K562 (cell line): ENCODE results near the gene DUS1L. TPM values are rescaled to one million over a fixed set of nuclear protein-coding genes. Genes with fewer than 3 reads are reported as not detected.

ENCODE experiments used
- CHD2 ChIP-seq: IDR thresholded peaks from 2 replicates; pipeline ENCODE4 v1.6.1; 2011; ENCODE audit warnings: low read depth, low read length
- CHD4 ChIP-seq: fragments of 200-600 bp; sonication (generic); IDR thresholded peaks from 3 replicates; pipeline ENCODE4 v1.6.1; 2012; ENCODE audit warnings: low read depth, mild to moderate bottlenecking, mixed read lengths, low read length, inconsistent platforms; ENCODE audit not compliant: insufficient read depth, insufficient replicate concordance, poor library complexity, severe bottlenecking
- E2F3 ChIP-seq: fragments of 250-450 bp; sonication (Bioruptor Pico); IDR thresholded peaks from 2 replicates; pipeline ENCODE4 v1.4.0; 2020; ENCODE audit warnings: mild to moderate bottlenecking
- ETS1 ChIP-seq: conservative IDR thresholded peaks from 2 replicates; pipeline ENCODE4 v1.6.1; 2011; ENCODE audit warnings: low read depth, mild to moderate bottlenecking, low read length; ENCODE audit not compliant: control insufficient read depth
- ILK ChIP-seq: fragments of 450-650 bp; IDR thresholded peaks from 2 replicates; pipeline ENCODE4 v1.6.1; 2016; ENCODE audit warnings: missing genetic modification characterization, low read depth, mild to moderate bottlenecking, missing compliant biosample characterization, moderate library complexity, borderline replicate concordance
- PCBP1 ChIP-seq: fragments of 200-400 bp; formaldehyde crosslinking; IDR thresholded peaks from 2 replicates; pipeline ENCODE4 v1.6.1; 2018; ENCODE audit warnings: mild to moderate bottlenecking, low read depth, low read length; ENCODE audit not compliant: poor library complexity, severe bottlenecking
- TBP ChIP-seq: optimal IDR thresholded peaks from 2 replicates; pipeline ENCODE3; 2011; ENCODE audit warnings: low read depth, low read length, improper control_type of control experiment
- ZBTB43 ChIP-seq: sonication (generic); formaldehyde crosslinking; IDR thresholded peaks from 2 replicates; pipeline ENCODE4 v1.8.0; 2023; ENCODE audit warnings: mild to moderate bottlenecking, missing genetic modification reagents
- ZNF165 ChIP-seq: fragments of 250-450 bp; sonication (Bioruptor Pico); IDR thresholded peaks from 2 replicates; pipeline ENCODE4 v1.4.0; 2020; ENCODE audit warnings: borderline replicate concordance
- ZNF3 ChIP-seq: fragments of 250-450 bp; sonication (Bioruptor Pico); IDR thresholded peaks from 2 replicates; pipeline ENCODE4 v1.5.0; 2021; ENCODE audit warnings: mild to moderate bottlenecking, moderate library complexity
- ZNF76 ChIP-seq: fragments of 250-450 bp; sonication (Bioruptor Pico); IDR thresholded peaks from 2 replicates; pipeline ENCODE4 v1.4.0; 2020; ENCODE audit warnings: mild to moderate bottlenecking, moderate library complexity, borderline replicate concordance
- ZNF766 ChIP-seq: fragments of 200-800 bp; sonication (Bioruptor generic); conservative IDR thresholded peaks from 2 replicates; pipeline ENCODE4 v1.6.1; 2016; ENCODE audit warnings: missing genetic modification characterization, missing compliant biosample characterization
- ZNF785 ChIP-seq: fragments of 250-450 bp; sonication (Bioruptor Pico); IDR thresholded peaks from 2 replicates; pipeline ENCODE4 v1.4.0; 2020; ENCODE audit warnings: mild to moderate bottlenecking
- polyA plus RNA-seq, 8 experiments: library from polyadenylated mRNA; depleted of rRNA in 4 of 8; stranded (reverse) in 5 of 8; unstranded in 3 of 8; fragments of >200 nt; fragmentation: Nextera tagmentation in 2 of 8; fragmentation: Illumina TruSeq in 1 of 8; extraction: Ambion mirVana in 2 of 8; extraction: Trizol in 1 of 8; gene quantifications; 2 replicates each; pipeline versions ENCODE4 v1.2.1 to v1.2.3, GENCODE V29; 2011 to 2014; ENCODE audit warnings: inconsistent platforms in 1 of 8, missing spikeins in 1 of 8
- total RNA-seq, 7 experiments: library from RNA; depleted of rRNA in 6 of 7; stranded (reverse); fragments of >200 nt in 6 of 7; fragmentation: Illumina TruSeq in 2 of 7; extraction: Trizol in 2 of 7; gene quantifications; 2 replicates each; pipeline versions ENCODE4 v1.2.1 to v1.2.3, GENCODE V29; 2011 to 2021; ENCODE audit warnings: low replicate concordance in 1 of 7
- TF ChIP-seq, protein P1 (sequence below): sonication (generic); formaldehyde crosslinking; IDR thresholded peaks from 2 replicates; pipeline ENCODE4 v1.8.1; 2023; ENCODE audit warnings: mild to moderate bottlenecking, missing genetic modification reagents
- TF ChIP-seq, protein P2 (sequence below): fragments of 250-450 bp; sonication (Bioruptor Pico); IDR thresholded peaks from 2 replicates; pipeline ENCODE4 v1.9.0; 2021; ENCODE audit warnings: mild to moderate bottlenecking
- TF ChIP-seq, protein P3 (sequence below): IDR thresholded peaks from 2 replicates; pipeline ENCODE4 v1.6.1; 2011; ENCODE audit not compliant: insufficient read length; ENCODE audit errors: extremely low read depth
- TF ChIP-seq, protein P4 (sequence below): fragments of 250-450 bp; sonication (Bioruptor Pico); IDR thresholded peaks from 2 replicates; pipeline ENCODE4 v1.5.0; 2021

The DUS1L gene
- total and polyA plus RNA-seq, 9 of the 15 experiments (the other 6 are each of a cell fraction or from before 2014, with no cell fraction given) = 7.8 to 210 (median 83.9) TPM

DNA sequence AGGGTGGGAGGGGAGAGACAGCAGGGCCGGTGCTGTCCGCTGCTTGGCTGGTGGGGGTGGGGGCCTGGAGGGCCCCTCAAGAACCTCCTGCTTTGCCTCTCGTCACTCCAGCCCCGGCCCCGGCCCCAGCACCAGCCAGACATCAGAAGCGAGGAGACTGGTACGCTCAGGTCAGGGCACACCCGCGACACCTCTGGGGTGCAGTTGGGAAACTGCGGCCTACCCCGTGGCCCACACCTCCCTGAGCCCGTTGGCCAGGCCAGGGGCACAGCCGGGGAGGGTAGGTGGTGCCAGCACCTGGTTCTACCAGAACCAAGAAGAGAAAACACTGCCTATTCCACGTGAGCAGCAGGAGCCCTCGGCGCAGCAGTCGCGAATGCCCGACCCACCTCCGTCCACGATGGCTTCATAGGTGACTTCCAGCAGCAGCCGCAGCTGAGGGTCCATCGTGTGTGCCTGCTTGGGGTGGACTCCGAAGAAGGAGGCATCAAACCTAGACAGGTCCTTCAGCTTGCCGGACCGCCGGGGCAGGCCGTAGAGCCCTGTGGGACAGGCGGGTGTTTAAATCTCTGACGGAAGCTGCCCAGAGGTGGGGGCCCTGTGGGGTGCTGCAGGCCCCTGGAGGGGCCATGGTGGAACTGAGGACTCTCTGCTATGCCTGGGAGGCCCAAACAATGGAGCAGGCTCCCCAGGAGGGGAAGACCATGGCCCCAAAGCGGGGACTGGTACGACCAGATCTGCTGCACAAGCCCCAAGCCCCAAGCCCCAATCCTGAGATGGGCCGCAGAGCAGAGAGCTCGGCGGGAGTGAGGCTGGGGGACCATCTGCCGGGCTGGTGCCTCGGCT is 29.6 kb upstream of the DUS1L start (continued):
- TF ChIP-seq, protein P1, sequence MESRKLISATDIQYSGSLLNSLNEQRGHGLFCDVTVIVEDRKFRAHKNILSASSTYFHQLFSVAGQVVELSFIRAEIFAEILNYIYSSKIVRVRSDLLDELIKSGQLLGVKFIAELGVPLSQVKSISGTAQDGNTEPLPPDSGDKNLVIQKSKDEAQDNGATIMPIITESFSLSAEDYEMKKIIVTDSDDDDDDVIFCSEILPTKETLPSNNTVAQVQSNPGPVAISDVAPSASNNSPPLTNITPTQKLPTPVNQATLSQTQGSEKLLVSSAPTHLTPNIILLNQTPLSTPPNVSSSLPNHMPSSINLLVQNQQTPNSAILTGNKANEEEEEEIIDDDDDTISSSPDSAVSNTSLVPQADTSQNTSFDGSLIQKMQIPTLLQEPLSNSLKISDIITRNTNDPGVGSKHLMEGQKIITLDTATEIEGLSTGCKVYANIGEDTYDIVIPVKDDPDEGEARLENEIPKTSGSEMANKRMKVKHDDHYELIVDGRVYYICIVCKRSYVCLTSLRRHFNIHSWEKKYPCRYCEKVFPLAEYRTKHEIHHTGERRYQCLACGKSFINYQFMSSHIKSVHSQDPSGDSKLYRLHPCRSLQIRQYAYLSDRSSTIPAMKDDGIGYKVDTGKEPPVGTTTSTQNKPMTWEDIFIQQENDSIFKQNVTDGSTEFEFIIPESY (CRISPR knock-in tag) = no peak
- TF ChIP-seq ZBTB43 (CRISPR knock-in tag) = no peak
- no peak for TF ChIP-seq TBP
- TF ChIP-seq, protein P2, sequence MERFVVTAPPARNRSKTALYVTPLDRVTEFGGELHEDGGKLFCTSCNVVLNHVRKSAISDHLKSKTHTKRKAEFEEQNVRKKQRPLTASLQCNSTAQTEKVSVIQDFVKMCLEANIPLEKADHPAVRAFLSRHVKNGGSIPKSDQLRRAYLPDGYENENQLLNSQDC = no peak
- no peak for TF ChIP-seq ZNF76 (CRISPR knock-in tag)
- no peak for TF ChIP-seq ILK (tag)
- TF ChIP-seq, protein P3, sequence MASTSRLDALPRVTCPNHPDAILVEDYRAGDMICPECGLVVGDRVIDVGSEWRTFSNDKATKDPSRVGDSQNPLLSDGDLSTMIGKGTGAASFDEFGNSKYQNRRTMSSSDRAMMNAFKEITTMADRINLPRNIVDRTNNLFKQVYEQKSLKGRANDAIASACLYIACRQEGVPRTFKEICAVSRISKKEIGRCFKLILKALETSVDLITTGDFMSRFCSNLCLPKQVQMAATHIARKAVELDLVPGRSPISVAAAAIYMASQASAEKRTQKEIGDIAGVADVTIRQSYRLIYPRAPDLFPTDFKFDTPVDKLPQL = no peak
- no peak for TF ChIP-seq ETS1
- TF ChIP-seq, protein P4, sequence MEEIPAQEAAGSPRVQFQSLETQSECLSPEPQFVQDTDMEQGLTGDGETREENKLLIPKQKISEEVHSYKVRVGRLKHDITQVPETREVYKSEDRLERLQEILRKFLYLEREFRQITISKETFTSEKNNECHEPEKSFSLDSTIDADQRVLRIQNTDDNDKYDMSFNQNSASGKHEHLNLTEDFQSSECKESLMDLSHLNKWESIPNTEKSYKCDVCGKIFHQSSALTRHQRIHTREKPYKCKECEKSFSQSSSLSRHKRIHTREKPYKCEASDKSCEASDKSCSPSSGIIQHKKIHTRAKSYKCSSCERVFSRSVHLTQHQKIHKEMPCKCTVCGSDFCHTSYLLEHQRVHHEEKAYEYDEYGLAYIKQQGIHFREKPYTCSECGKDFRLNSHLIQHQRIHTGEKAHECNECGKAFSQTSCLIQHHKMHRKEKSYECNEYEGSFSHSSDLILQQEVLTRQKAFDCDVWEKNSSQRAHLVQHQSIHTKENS (CRISPR knock-in tag) = no peak
- TF ChIP-seq E2F3 (CRISPR knock-in tag) = no peak
- no peak for TF ChIP-seq ZNF165 (CRISPR knock-in tag)
- no peak for TF ChIP-seq ZNF3 (CRISPR knock-in tag)
- TF ChIP-seq CHD4 = no peak
- TF ChIP-seq ZNF785 (CRISPR knock-in tag) = no peak
- TF ChIP-seq CHD2 = no peak
- no peak for TF ChIP-seq ZNF766 (CRISPR knock-in tag)
- peak; percentile 77 for TF ChIP-seq PCBP1
